NCI-H1694 (cell line): Measurements from ENCODE around the gene GSDMA.
"Not testable (repeated sequence)": the region's sequence is repeated elsewhere in the genome, so short reads cannot be mapped to it uniquely, and the experiment has no call there.

Experiments
- DNase-seq: peaks from one replicate; lab custom pipeline; 2025; lab: John Stamatoyannopoulos, UW

Gene GSDMA

DNA sequence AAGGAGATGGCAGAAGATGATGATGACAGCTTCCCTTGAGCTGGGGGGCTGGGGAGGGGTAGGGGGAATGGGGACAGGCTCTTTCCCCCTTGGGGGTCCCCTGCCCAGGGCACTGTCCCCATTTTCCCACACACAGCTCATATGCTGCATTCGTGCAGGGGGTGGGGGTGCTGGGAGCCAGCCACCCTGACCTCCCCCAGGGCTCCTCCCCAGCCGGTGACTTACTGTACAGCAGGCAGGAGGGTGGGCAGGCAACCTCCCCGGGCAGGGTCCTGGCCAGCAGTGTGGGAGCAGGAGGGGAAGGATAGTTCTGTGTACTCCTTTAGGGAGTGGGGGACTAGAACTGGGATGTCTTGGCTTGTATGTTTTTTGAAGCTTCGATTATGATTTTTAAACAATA lies 34.7 kb downstream of the GSDMA start:
- no peak for DNase-seq

DNA sequence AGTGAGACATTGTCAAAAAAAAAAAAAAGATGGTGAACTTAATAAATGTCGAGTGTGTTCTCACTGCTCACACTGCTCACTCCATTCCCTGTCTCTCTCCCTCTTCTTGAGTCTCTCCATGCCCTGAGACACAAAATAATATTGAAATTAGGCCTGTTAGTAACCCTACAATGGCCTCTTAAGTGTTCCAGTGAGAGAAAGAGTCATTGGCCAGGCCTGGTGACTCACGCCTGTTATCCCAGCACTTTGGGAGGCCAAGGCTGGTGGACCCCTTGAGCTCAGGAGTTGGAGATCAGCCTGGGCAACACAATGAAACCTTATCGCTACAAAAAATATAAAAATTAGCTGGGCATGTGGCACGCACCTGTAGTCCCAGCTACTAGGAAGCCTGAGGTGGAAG lies 36.3 kb downstream of the GSDMA start:
- DNase-seq = no peak

DNA sequence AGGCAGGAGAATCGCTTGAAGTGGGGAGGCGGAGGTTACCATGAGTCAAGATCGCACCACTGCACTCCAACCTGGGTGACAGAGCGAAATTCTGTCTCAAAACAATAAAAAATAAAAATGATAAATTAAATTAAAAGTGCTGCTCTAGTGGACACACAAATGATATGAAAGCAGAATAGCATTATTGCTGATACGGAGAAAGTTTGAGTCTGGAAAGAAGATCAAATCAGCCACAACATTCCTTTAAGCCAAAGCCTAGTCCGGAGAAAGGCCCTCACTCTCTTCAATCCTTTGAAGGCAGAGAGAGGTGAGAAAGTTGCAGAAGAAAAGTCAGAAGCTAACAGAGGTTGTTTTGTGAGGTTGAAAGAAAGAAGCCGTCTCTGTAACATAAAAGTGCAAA lies 37.4 kb downstream of the GSDMA start:
- DNase-seq = no peak

DNA sequence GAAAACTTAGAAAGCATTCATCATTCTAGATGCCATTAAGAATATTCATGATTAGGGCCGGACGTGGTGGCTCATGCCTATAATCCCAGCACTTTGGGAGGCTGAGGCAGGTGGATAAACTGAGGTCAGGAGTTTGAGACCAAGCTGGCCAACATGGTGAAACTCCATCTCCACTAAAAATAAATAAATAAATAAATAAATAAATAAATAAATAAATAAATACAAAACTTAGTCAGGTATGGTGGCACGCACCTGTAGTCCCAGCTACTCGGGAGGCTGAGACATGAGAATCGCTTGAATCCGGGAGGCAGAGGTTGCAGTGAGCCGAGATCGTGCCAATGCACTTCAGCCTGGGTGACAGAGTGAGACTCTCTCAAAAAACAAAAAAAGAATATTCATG lies 38.5 kb downstream of the GSDMA start:
- not testable (repeated sequence) for DNase-seq

DNA sequence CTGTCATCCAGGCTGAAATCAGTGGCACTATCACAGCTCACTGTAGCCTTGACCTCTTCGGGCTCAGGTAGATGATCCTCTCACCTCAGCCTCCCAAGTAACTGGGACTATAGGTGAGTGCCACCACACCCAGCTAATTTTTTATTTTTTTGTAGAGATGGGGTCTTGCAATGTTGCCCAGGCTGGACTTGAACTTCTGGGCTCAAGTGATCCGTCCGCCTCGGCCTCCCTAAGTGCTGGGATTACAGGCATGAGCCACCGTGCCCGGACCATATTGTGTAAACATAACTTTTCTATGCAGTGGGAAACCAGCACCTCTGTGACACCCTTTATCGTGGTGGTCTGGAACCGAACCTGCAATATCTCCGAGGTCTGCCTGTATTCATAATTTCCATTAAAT lies 41.3 kb downstream of the GSDMA start:
- DNase-seq = no peak

DNA sequence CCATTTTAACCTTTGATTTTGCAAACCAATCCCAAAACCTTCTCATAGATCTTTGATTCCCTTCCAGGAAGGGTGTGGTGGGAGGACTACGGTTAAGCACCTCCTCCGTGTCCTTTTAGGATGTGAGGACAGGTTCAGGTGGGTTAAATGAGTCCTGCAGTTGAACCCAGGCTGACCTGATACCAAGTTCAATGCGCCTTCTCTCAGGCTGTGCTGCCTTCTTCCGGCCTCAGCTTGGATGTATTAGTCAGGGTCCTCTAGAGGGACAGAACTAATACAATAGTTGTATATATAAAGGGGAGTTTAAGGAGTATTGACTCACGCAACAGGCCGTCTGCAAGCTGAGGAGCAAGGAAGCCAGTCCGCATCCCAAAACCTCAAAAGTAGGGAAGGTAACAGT lies 41.9 kb downstream of the GSDMA start:
- no peak for DNase-seq

DNA sequence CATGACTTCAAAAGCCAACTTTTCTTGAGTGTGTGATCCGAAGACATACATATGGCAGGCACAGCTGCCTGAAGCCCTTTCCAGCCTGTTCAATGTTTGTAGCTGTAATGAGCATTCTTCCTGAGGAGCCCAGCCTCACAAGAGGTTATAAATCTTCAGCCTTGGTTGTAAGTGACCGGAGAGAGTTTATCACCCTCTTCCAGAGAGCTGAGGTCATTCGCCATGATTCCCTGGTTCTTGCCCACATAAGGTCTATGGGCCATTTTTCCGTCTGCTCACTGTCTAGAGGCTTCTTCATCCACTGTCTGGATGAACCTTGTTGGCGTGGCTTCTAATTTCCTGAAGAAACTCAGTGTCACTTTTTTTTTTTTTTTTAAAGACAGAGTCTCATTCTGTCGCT lies 42.7 kb downstream of the GSDMA start:
- DNase-seq = no peak

DNA sequence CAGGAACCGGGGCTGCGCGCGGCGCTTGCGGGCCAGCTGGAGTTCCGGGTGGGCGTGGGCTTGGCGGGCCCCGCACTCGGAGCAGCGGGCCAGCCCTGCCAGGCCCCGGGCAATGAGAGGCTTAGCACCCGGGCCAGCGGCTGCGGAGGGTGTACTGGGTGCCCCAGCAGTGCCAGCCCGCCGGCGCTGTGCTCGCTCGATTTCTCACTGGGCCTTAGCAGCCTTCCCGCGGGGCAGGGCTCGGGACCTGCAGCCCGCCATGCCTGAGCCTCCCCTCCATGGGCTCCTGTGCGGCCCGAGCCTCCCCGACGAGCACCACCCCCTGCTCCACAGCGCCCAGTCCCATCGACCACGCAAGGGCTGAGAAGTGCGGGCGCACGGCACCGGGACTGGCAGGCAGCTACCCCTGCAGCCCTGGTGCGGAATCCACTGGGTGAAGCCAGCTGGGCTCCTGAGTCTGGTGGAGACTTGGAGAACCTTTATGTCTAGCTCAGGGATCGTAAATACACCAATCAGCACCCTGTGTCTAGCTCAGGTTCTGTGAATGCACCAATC lies 48.2 kb downstream of the GSDMA start:
- DNase-seq = not testable (repeated sequence)

DNA sequence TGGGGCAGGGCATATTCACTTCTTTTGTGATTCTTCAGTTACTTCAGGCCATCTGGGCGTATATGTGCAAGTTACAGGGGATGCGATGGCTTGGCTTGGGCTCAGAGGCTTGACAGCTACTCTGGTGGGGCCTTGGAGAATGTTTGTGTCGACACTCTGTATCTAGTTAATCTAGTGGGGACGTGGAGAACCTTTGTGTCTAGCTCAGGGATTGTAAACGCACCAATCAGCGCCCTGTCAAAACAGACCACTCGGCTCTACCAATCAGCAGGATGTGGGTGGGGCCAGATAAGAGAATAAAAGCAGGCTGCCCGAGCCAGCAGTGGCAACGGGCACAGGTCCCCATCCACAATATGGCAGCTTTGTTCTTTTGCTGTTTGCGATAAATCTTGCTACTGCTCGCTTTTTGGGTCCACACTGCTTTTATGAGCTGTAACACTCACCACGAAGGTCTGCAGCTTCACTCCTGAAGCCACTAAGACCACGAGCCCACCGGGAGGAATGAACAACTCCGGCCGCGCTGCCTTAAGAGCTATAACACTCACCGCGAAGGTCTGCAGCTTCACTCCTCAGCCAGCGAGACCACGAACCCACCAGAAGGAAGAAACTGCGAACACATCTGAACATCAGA lies 49.3 kb downstream of the GSDMA start:
- not testable (repeated sequence) for DNase-seq

DNA sequence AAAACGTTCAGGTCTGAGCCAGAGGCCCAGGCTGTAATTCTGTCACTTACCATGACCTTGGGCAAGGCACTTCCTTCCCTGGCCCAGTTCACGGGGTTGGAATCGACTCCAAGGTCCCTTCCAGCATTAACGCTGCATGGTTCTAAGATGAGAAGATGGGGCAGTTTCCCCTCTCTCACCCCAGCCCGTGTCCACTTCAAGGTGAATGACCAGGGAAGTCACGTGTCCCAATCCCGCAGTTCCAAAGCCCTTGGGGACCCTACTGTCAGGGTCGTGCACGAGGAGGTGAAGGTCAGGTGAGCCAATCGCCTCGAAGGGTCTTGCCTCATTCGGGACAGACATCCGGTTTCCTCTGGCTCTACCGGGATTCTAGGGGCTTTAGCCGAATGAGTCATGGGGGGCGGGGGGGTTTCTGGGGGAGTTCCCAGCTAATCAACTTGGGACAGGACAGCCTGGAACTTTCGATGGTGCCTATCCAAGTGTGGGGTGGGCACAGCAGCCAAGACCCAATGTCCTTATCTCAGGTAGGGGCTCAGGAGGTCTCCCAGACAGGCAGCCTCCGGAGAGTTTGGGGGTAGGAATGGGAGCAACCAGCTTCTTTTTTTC lies 51.7 kb downstream of the GSDMA start:
- DNase-seq = no peak

DNA sequence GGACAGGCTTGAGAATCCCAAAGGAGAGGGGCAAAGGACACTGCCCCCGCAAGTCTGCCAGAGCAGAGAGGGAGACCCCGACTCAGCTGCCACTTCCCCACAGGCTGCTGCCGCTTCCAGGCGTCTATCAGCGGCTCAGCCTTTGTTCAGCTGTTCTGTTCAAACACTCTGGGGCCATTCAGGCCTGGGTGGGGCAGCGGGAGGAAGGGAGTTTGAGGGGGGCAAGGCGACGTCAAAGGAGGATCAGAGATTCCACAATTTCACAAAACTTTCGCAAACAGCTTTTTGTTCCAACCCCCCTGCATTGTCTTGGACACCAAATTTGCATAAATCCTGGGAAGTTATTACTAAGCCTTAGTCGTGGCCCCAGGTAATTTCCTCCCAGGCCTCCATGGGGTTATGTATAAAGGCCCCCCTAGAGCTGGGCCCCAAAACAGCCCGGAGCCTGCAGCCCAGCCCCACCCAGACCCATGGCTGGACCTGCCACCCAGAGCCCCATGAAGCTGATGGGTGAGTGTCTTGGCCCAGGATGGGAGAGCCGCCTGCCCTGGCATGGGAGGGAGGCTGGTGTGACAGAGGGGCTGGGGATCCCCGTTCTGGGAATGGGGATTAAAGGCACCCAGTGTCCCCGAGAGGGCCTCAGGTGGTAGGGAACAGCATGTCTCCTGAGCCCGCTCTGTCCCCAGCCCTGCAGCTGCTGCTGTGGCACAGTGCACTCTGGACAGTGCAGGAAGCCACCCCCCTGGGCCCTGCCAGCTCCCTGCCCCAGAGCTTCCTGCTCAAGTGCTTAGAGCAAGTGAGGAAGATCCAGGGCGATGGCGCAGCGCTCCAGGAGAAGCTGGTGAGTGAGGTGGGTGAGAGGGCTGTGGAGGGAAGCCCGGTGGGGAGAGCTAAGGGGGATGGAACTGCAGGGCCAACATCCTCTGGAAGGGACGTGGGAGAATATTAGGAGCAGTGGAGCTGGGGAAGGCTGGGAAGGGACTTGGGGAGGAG lies 52.5 kb downstream of the GSDMA start, which contains the start of gene CSF3:
Gene CSF3, plus strand, starts transcription at position 436 of the 993 bp plus-strand sequence. Its CDS starts 35 bp downstream, at position 471.
- DNase-seq = no peak

DNA sequence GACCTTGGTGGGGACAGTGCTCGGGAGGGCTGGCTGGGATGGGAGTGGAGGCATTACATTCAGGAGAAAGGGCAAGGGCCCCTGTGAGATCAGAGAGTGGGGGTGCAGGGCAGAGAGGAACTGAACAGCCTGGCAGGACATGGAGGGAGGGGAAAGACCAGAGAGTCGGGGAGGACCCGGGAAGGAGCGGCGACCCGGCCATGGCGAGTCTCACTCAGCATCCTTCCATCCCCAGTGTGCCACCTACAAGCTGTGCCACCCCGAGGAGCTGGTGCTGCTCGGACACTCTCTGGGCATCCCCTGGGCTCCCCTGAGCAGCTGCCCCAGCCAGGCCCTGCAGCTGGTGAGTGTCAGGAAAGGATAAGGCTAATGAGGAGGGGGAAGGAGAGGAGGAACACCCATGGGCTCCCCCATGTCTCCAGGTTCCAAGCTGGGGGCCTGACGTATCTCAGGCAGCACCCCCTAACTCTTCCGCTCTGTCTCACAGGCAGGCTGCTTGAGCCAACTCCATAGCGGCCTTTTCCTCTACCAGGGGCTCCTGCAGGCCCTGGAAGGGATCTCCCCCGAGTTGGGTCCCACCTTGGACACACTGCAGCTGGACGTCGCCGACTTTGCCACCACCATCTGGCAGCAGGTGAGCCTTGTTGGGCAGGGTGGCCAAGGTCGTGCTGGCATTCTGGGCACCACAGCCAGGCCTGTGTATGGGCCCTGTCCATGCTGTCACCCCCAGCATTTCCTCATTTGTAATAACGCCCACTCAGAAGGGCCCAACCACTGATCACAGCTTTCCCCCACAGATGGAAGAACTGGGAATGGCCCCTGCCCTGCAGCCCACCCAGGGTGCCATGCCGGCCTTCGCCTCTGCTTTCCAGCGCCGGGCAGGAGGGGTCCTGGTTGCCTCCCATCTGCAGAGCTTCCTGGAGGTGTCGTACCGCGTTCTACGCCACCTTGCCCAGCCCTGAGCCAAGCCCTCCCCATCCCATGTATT lies 53.5 kb downstream of the GSDMA start:
- DNase-seq = no peak

DNA sequence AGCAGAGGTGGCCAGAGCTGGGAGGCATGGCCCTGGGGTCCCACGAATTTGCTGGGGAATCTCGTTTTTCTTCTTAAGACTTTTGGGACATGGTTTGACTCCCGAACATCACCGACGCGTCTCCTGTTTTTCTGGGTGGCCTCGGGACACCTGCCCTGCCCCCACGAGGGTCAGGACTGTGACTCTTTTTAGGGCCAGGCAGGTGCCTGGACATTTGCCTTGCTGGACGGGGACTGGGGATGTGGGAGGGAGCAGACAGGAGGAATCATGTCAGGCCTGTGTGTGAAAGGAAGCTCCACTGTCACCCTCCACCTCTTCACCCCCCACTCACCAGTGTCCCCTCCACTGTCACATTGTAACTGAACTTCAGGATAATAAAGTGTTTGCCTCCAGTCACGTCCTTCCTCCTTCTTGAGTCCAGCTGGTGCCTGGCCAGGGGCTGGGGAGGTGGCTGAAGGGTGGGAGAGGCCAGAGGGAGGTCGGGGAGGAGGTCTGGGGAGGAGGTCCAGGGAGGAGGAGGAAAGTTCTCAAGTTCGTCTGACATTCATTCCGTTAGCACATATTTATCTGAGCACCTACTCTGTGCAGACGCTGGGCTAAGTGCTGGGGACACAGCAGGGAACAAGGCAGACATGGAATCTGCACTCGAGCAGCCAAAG lies 54.7 kb downstream of the GSDMA start:
- no peak for DNase-seq

DNA sequence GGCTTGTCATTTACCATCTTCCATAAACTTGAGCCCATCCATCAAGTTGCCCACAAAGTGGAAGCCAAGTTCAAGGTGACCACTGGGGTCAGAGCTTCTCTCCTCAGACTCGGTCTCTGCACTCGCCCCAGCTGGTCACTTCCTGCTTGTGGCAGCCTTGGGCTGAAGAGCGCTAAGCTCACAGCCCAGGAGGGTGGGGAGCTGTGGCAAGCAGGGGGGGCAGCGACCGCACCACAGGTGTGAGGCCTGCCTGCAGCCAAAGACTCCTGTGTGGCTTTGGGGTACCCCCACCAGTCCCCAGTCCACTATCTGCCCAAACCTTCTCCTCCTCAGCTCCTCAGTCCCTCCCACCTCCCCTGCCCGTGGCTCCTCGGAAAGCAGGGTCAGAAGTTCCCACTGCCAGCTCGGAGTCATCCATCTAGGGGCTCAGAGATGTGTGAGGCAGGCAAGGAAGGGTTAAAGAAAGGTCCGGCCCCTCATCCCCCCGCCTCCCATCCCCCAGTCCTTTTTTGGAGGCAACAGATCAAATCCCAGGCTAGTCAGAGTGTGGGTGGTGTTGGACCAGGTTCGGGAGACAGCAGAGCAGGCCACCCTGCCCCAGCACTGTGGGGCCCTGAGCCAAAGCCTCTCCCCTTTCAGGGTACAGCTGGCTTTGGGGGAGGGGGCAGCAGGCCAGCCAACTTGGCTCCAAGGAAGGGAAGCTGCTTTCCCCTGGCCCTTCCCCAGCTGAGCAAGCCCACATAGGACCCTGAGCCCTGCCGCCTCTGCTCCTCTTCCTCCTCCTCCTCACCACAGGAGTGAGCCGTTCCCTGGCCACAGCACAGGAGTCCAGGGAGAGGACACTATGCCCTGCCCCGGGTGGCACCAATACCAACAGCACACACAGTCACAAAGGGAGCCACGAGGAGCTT lies 55.7 kb downstream of the GSDMA start:
- DNase-seq = no peak

DNA sequence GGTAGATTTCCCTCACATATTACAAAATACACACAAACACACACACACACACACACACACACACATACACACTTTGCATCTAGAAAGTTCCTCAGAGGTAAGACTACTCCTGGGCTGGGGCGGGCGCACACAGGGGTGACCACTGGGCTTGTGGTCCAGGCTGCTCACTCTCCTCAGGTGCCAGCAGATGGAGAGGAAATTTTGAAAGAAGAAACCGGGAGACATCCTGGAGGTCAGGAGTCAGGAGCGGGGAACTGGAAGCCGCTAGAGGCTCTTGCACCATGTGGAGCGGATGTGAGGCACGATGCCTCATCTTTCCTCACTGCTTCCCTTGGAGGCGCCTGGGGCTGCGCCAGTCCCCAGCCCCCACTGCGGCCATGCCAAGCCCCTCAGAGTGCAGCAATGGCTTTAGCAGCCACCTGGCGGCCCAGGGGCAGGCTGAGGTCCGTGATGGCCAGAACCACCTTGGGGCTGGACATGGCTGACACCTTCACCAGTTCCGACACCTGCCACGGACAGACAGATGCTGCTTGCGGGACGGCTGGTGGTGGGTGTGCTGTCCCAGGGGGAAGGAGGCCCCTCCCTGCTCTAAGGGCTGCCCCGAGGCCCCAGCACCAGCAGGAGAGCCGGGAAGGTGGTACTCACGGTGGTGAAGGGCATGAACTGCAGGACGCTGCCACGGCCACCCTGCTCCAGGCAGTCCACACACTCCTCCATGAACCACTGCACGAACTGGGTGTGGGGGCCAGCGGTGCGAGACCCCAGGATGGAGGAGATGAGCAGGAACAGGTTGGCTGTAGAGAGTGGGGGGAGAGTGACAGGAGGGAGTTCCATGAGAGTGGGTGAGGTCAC lies 56.6 kb downstream of the GSDMA start:
- DNase-seq = no peak

DNA sequence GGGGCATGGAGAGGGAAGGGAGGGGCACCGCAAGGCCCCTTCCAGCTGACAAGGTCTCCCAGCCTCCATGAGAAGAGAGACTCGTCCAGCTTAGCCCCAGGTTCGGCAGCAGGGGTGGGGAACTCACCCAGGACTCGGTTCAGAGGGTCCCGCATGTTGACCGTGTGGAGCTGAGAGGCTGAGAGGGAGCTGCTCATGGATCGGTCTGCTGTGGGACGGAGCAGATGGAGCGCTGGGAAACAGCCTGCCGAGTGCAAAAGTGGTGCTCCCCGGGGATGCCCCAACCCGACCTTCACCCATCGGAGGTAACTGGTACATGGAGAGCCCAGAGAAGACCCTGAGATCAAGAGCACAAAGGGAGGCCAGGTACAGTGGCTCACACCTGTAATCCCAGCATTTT lies 57.3 kb downstream of the GSDMA start:
- no peak for DNase-seq

DNA sequence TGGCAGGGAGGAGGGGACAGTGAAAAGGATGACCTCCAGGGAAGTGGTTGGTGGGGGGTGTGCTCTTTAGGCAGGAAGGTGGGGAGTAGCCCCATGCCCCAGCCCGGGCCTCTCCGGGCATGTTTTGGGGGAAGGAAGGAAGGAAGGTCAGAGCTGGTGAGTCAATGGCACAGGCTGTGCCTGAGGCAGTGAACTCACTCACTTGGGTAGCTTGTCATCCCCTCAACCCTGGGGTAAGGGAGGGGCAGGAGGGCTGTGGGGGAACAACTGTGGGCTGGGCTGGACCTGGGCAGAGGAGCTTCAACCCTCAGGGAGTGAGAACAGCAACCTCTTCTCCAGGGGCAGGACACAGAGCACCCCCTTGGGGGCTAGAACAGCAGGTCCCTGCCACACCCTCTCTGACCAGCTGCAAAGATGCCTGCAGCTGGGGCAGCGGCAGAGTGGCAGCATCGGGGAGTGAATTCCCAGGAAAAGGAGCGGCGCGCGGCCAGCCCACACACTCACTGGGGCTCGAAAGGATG lies 58.7 kb downstream of the GSDMA start:
- DNase-seq = no peak

DNA sequence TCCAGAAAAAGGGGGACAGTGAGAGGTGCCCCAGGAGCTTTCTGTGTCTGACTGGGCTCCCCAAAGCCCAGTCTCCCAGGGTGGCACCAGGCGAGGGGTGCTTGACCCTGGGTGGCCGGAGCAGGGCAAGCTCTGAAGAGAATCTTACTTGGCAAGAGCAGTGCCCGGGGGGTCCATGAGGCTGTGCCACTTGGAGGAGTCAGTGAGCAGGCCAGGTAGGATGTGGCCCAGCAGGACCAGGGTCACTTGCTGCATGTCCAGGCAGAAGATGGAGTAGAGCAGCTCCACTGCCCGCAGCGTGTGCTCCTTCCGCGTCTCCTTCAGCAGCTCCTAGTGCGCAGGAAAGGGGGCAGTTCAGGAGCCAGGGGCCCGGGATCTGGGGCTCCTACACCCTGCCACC lies 59.7 kb downstream of the GSDMA start:
- no peak for DNase-seq
